Naive B cell (primary cell): Measurements from ENCODE around the gene TRNP1. TPM values are rescaled to one million over a fixed set of nuclear protein-coding genes. Genes with fewer than 3 reads are reported as not detected.
"Not testable (repeated sequence)": the region's sequence is repeated elsewhere in the genome, so short reads cannot be mapped to it uniquely, and the experiment has no call there.

ENCODE experiments used
- ATAC-seq, 2 donors: fragments of 150-1000 bp; cut with Tn5 transposase; 2 replicates each; pipeline ENCODE4 v1.10.0; 2021; ENCODE audit warnings: low read depth in 2 of 2, mild to moderate bottlenecking in 2 of 2, moderate library complexity in 2 of 2
- DNase-seq: peaks from one replicate; pipeline ENCODE4 v3.0.0; 2022
- H3K27ac Mint-ChIP-seq, 6 donors: one replicate each; pipeline ENCODE4 v1.8.0; 2020 to 2022; ENCODE audit warnings: mild to moderate bottlenecking in 6 of 6, mixed read lengths in 6 of 6, moderate library complexity in 5 of 6, inconsistent platforms in 2 of 6
- H3K27me3 Mint-ChIP-seq, 3 donors: one replicate each; pipeline ENCODE4 v1.8.0; 2021 to 2022; ENCODE audit warnings: mixed read lengths in 3 of 3, mild to moderate bottlenecking in 1 of 3
- H3K36me3 Mint-ChIP-seq, 2 donors: one replicate each; pipeline ENCODE4 v1.8.0; 2020 to 2022; ENCODE audit warnings: mixed read lengths in 2 of 2, inconsistent platforms in 1 of 2, mild to moderate bottlenecking in 1 of 2
- H3K4me1 Mint-ChIP-seq, 3 donors: one replicate each; pipeline ENCODE4 v1.8.0; 2020 to 2022; ENCODE audit warnings: mixed read lengths in 3 of 3, inconsistent platforms in 1 of 3, mild to moderate bottlenecking in 1 of 3, moderate library complexity in 1 of 3
- H3K4me3 Mint-ChIP-seq, 8 donors: one replicate each; pipeline ENCODE4 v1.8.0; 2020 to 2022; ENCODE audit warnings: mild to moderate bottlenecking in 8 of 8, mixed read lengths in 8 of 8, moderate library complexity in 8 of 8, inconsistent platforms in 2 of 8
- H3K9me3 Mint-ChIP-seq, 7 donors: one replicate each; pipeline ENCODE4 v1.8.0; 2020 to 2022; ENCODE audit warnings: mixed read lengths in 7 of 7, mild to moderate bottlenecking in 5 of 7, inconsistent platforms in 2 of 7, moderate library complexity in 1 of 7
- polyA plus RNA-seq, 6 donors: library from polyadenylated mRNA; unstranded; fragments of 300-500 nt; fragmentation: Illumina TruSeq; gene quantifications; one replicate each; pipeline ENCODE4 v1.2.3, GENCODE V29; 2021; ENCODE audit warnings: low read depth in 6 of 6

Gene TRNP1, protein sequence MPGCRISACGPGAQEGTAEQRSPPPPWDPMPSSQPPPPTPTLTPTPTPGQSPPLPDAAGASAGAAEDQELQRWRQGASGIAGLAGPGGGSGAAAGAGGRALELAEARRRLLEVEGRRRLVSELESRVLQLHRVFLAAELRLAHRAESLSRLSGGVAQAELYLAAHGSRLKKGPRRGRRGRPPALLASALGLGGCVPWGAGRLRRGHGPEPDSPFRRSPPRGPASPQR
- not detected for polyA plus RNA-seq

DNA sequence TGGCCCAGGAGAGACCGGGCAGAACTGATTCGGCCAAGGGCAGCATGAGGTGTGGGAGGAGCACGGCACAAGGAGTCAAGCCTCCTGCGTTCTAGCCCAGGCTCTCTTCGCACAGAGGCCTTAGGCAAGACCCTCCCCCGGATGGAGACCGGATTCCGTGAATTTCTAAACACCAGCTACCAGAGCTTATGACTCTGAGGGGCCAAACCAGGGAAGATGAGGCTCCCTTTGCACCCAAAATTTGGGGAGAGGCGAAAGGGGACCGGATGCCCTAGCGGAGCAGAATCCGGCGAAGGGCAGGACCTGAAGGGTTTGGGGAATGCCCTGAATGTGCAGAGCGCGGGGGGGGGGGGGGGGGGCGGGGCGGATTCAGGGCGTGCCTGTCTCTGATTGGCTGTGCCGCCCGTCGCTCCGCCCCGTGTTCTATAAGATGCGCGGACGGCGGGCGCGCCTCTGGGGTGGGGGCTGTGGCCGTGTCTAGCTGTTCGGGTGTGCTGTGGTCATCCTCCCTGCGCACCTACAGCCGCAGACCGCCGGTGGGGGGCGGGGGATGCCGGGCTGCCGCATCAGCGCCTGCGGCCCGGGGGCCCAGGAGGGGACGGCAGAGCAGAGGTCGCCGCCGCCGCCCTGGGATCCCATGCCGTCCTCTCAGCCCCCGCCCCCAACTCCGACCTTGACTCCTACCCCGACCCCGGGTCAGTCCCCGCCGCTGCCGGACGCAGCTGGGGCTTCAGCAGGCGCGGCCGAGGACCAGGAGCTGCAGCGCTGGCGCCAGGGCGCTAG, at the start of gene TRNP1:
Gene TRNP1 (plus strand): TSS at position 456 of the 783 bp plus-strand sequence. CDS start 95 bp downstream, at position 551.
- peak; percentile 66 to 70 for ATAC-seq

DNA sequence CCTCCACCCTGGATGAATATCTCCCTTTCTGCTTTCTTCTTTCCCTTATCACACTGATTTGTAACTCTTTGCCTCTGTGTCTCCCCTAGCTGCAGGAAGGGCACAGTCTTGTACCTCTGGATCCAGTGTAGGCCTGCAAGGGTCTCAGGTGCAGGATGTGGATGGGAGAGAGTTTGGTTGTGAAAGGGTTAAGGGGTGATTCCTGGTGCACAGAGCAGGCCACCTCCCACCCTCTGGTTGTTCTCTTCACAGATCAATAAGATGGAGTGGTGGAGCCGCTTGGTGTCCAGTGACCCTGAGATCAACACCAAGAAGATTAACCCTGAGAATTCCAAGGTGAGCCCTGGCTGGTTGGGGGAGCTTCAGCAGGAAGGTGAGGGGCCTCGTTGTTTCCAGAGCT, 48.4 kb upstream of the TRNP1 start:
- H3K27ac Mint-ChIP-seq = peak overlapping the region in 1 of 6 donors; percentile 41
- H3K4me1 Mint-ChIP-seq = peaks cover 0 to 7% (median 4%) of the 10 kb centered on the region in 3 donors
- H3K27me3 Mint-ChIP-seq = no peaks in the 10 kb centered on the region
- peaks cover 6 to 25% of the 10 kb centered on the region in 2 donors for H3K36me3 Mint-ChIP-seq
- no peak for ATAC-seq
- H3K9me3 Mint-ChIP-seq = no peaks in the 10 kb centered on the region
- no peak for DNase-seq
- H3K4me3 Mint-ChIP-seq = no peak overlapping the region

More for the DNA sequence above, at the start of gene TRNP1:
- Mint-ChIP-seq H3K36me3 (no peaks in the 10 kb centered on the region), H3K9me3 (no peaks in the 10 kb centered on the region), H3K27me3 (peaks cover 33 to 61% (median 44%) of the 10 kb centered on the region in 3 donors), H3K4me1 (peaks cover 17 to 25% (median 23%) of the 10 kb centered on the region in 3 donors), H3K4me3 (peak within 1 kb of the TSS; percentile 76 to 92 (median 84)), H3K27ac (peak within 1 kb of the TSS in 3 of 6 donors; percentile 38 to 84 (median 56))
- DNase-seq = peak; percentile 52

DNA sequence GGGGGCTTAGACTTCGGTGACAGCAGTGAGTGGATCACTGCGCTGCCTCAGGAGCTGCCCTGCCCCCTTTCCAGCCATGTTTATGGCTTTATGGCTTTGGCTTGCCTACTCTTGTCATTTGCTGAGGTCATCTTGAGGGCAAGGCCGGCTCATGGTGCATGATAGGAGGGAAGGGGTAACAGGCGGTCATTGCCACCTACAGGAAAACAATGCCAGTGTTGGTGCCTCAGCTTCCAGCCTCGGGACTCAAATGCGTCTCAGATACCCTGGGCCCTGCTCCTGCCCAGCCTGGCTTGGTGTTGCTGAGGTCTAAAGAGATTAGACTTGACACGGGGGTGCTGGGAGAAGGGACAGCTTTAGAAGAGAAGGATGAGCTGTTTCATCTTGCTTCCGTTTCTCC, 47.8 kb upstream of the TRNP1 start:
- no peaks in the 10 kb centered on the region for H3K27me3 Mint-ChIP-seq
- DNase-seq = no peak
- peaks cover 0 to 10% (median 4%) of the 10 kb centered on the region in 3 donors for H3K4me1 Mint-ChIP-seq
- H3K27ac Mint-ChIP-seq = no peak overlapping the region
- no peaks in the 10 kb centered on the region for H3K9me3 Mint-ChIP-seq
- peaks cover 6 to 25% of the 10 kb centered on the region in 2 donors for H3K36me3 Mint-ChIP-seq
- H3K4me3 Mint-ChIP-seq = no peak overlapping the region
- ATAC-seq = no peak

DNA sequence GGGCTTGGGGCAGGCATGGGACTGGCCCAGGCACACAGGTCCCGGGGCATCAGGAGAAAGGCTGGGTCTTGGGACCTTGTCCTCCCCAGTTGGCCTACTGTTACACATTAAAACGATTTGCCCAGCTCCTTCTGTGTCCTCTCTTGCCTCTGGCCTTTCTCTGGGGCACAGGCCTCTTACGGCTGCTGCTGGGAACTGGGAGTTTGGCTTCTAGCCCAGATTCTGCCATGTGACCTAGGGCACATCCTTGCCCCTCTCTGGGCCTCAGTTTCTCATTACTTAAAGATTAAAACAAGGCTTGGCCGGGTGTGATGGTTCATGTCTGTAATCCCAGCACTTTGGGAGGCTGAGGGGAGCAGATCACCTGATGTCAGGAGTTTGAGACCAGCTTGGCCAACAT, 47.2 kb upstream of the TRNP1 start:
- peaks cover 6 to 25% of the 10 kb centered on the region in 2 donors for H3K36me3 Mint-ChIP-seq
- ATAC-seq (no peak), DNase-seq (no peak)
- H3K4me3 Mint-ChIP-seq = no peak overlapping the region
- peak overlapping the region in 1 of 6 donors; percentile 63 for H3K27ac Mint-ChIP-seq
- H3K9me3 Mint-ChIP-seq = no peaks in the 10 kb centered on the region
- peaks cover 0 to 11% (median 4%) of the 10 kb centered on the region in 3 donors for H3K4me1 Mint-ChIP-seq
- H3K27me3 Mint-ChIP-seq = no peaks in the 10 kb centered on the region

DNA sequence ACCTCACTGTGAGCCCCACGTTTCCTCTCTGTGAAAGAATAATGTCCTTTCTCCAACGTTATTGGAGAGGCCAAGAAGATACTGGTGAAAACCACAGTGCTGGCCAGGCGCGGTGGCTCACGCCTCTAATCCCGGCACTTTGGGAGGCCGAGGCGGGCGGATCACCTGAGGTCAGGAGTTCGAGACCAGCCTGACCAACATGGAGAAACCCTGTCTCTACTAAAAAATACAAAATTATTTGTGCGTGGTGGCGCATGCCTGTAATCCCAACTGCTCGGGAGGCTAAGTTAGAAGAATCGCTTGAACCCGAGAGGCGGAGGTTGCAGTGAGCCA, 44.8 kb upstream of the TRNP1 start:
- not testable (repeated sequence) for H3K4me3 Mint-ChIP-seq, DNase-seq, H3K27me3 Mint-ChIP-seq, ATAC-seq, H3K9me3 Mint-ChIP-seq, H3K4me1 Mint-ChIP-seq
- peak overlapping the region in 1 of 6 donors; percentile 70 for H3K27ac Mint-ChIP-seq
- peaks cover 0 to 14% of the 10 kb centered on the region in 2 donors for H3K36me3 Mint-ChIP-seq

DNA sequence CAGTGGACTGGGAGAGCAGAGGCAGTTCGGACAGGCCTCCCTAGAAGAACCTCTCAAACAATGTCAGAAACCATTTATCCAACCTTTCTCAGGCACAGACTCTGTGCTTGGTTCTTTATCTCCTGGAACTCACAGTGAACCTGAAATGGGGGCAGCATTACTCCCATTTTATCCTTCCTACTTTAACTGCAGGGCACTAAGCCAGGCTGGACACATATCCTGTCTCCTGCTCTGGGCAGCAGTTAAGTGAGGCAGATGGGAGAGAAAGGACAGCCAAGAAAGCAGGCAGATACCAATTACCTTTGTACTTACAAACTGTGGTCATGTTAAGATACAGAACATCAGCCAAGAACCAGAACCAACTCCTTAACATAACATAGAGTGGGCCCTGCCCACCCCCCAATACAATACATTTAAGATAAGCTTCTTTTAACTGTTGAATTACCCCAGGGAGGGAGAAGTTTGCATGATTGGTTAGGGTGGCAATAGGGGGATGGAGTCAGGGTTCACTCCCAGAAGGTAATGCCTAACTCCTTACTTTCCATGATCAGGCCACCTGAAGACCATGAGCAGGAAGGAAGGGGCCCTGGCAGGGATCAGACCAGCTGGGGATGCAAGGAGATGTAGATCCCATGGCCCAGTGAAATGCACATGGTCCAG, 44.1 kb upstream of the TRNP1 start:
- H3K27ac Mint-ChIP-seq = peak overlapping the region in 2 of 6 donors; percentile 39 to 62
- ATAC-seq = no peak
- peaks cover 4 to 14% of the 10 kb centered on the region in 2 donors for H3K36me3 Mint-ChIP-seq
- H3K4me1 Mint-ChIP-seq = peaks cover 0 to 7% (median 0%) of the 10 kb centered on the region in 3 donors
- no peak overlapping the region for H3K4me3 Mint-ChIP-seq
- no peak for DNase-seq
- peaks cover 0 to 11% (median 8%) of the 10 kb centered on the region in 3 donors for H3K27me3 Mint-ChIP-seq
- peaks cover 0 to 2% (median 0%) of the 10 kb centered on the region in 7 donors for H3K9me3 Mint-ChIP-seq

DNA sequence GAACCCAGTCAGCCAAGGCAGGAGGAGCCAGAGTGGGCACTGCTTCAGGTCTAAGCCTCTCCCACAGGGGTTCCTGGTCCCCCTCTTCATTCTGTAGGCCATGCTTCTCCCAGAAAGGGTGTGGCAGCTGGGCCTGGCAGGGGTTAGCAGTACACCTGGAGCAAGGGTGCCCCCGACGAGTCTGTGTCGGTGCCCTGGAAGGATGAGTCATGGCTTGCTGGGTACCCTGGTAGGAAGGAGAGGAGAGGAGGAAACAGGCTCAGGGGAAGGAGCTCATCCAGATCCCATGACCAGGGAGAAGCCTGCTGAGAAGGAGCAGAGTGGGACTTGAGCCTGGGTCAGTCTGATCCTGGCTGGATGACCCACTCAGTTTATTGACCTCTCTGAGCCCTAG, 43.6 kb upstream of the TRNP1 start:
- H3K4me1 Mint-ChIP-seq = peaks cover 0 to 7% (median 0%) of the 10 kb centered on the region in 3 donors
- peaks cover 0 to 11% (median 8%) of the 10 kb centered on the region in 3 donors for H3K27me3 Mint-ChIP-seq
- no peak for DNase-seq
- H3K9me3 Mint-ChIP-seq = peaks cover 0 to 2% (median 0%) of the 10 kb centered on the region in 7 donors
- peaks cover 4 to 12% of the 10 kb centered on the region in 2 donors for H3K36me3 Mint-ChIP-seq
- ATAC-seq = no peak
- H3K27ac Mint-ChIP-seq = peak overlapping the region in 1 of 6 donors; percentile 39
- no peak overlapping the region for H3K4me3 Mint-ChIP-seq

DNA sequence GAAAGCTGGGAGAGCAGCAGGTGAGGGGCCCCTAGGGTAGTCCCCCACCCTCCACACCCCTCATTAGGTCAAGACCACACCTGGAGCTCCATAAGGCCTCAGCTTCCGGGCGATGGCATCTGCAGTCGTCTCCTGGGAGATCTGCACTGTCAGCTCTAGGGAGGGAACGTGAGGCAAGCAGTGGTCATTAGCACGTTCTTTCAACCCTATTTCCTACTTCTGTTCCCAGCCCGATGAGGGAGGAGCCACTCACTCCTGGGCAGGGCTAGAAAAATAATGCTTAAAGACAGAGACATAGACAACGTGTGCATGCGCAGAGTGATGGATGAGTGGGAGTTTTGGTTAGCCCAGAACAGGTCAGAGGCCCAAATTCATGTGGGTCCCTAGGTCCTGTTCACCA, 42.9 kb upstream of the TRNP1 start:
- DNase-seq (no peak), ATAC-seq (no peak)
- H3K4me1 Mint-ChIP-seq = peaks cover 0 to 7% (median 0%) of the 10 kb centered on the region in 3 donors
- H3K4me3 Mint-ChIP-seq = no peak overlapping the region
- H3K36me3 Mint-ChIP-seq = peaks cover 4 to 5% of the 10 kb centered on the region in 2 donors
- H3K27me3 Mint-ChIP-seq = peaks cover 0 to 16% (median 8%) of the 10 kb centered on the region in 3 donors
- peak overlapping the region in 2 of 6 donors; percentile 2 to 77 for H3K27ac Mint-ChIP-seq
- H3K9me3 Mint-ChIP-seq = peaks cover 0 to 2% (median 0%) of the 10 kb centered on the region in 7 donors

DNA sequence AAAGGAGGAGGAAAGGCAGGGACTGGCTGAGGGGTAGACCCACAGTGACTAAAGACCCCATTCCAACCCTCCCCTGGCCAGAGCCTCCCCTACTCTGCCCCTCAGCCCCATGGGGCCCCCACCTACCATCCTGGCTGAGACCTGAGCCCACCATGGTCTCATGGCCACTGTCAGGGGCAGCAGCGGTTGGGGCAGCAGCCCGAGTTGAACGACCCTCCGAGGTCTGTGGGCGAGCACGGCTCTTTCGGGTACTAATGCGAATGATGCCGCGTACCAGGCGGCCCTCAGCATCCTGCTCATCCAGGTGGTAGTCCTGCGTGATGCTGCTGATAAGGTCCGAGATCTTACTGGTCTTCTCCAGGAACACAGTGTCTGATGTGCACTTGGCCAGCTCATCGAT, 42.3 kb upstream of the TRNP1 start:
- H3K36me3 Mint-ChIP-seq = peaks cover 0 to 8% of the 10 kb centered on the region in 2 donors
- peak overlapping the region in 1 of 6 donors; percentile 77 for H3K27ac Mint-ChIP-seq
- ATAC-seq = no peak
- peaks cover 0 to 7% (median 0%) of the 10 kb centered on the region in 3 donors for H3K4me1 Mint-ChIP-seq
- no peak overlapping the region for H3K4me3 Mint-ChIP-seq
- H3K27me3 Mint-ChIP-seq = peaks cover 0 to 22% (median 8%) of the 10 kb centered on the region in 3 donors
- DNase-seq = no peak
- H3K9me3 Mint-ChIP-seq = peaks cover 0 to 6% (median 0%) of the 10 kb centered on the region in 7 donors

DNA sequence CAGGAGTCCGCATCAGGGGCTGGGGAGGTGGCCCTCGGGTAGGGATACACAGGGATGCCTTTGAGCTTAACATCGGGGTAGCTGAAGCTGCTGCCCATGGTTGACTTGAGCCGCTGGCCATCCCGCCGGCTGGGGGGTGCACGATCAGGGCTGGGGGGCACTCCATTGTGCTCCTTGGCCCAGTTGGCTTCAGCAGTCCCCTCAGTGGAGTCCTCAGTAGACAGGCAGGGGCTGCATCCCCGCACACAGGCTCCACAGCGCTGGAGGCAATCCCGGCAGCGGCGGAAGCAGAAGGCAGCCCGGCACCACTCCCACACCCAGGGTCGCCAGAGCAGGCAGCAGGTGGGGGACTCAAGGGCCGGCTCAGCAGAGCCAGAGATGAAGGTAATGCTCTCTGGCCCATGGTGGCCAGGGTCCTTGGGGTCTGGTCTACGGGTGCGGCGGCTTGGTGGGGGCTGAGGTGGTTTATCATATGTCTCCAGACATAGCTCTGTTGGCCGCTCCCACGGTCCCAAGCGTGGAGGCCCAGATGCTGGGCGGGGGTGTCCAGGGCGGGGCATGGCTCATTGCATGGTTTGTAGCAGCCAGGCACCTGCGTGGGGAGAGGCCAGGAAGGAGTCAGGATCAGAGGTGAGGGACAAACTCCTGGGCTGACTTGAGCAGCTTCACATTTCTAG, 41.5 kb upstream of the TRNP1 start:
- DNase-seq = no peak
- Mint-ChIP-seq H3K9me3 (peaks cover 0 to 8% (median 0%) of the 10 kb centered on the region in 7 donors), H3K4me3 (no peak overlapping the region), H3K27me3 (peaks cover 0 to 25% (median 8%) of the 10 kb centered on the region in 3 donors), H3K27ac (no peak overlapping the region), H3K4me1 (peaks cover 0 to 7% (median 0%) of the 10 kb centered on the region in 3 donors), H3K36me3 (peaks cover 0 to 10% of the 10 kb centered on the region in 2 donors)
- no peak for ATAC-seq

DNA sequence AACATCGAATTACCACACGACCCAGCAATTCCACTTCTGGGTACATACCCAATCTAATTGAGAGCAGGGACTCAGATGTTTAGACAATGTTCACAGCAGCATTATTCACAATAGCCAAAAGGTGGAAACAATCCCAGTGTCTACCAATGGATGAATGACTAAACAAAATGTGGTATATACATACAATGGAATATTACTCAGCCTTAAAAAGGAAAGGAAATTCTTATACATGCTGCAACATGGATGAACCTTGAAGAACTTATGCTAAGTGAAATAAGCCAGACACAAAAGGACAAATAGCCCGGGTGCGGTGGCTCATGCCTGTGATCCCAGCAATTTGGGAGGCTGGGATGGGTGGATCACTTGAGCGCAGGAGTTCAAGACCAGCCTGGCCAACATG, 40.1 kb upstream of the TRNP1 start:
- no peak for ATAC-seq
- Mint-ChIP-seq H3K4me1 (peaks cover 0 to 7% (median 0%) of the 10 kb centered on the region in 3 donors), H3K4me3 (no peak overlapping the region), H3K36me3 (peaks cover 0 to 10% of the 10 kb centered on the region in 2 donors), H3K27ac (no peak overlapping the region), H3K27me3 (peaks cover 4 to 33% (median 8%) of the 10 kb centered on the region in 3 donors), H3K9me3 (peaks cover 0 to 8% (median 0%) of the 10 kb centered on the region in 7 donors)
- no peak for DNase-seq

DNA sequence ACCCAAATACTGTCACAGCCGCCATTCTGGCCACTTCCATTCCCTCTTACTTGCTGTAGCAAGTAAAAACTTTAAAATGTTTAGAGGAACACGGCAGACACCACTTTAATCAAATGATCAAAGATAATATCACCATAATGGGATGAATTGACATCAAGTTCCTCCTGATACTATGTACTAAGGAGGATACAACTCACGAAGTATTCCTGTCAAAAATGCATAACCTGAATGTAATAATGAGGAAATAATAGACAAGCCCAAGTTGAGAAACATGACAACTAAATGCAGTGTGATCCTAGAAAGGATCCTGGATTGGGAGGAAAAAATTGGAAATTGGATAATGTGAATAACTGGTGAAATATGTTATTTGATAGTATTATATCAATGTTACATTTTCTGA, 37.2 kb upstream of the TRNP1 start:
- no peak for ATAC-seq
- Mint-ChIP-seq H3K4me1 (peaks cover 6 to 10% (median 7%) of the 10 kb centered on the region in 3 donors), H3K9me3 (peaks cover 0 to 8% (median 0%) of the 10 kb centered on the region in 7 donors), H3K4me3 (no peak overlapping the region), H3K27me3 (peaks cover 4 to 46% (median 8%) of the 10 kb centered on the region in 3 donors), H3K36me3 (peaks cover 0 to 10% of the 10 kb centered on the region in 2 donors), H3K27ac (no peak overlapping the region)
- no peak for DNase-seq
